Measurements from ENCODE around the gene AHR. TPM values are rescaled to one million over a fixed set of nuclear protein-coding genes. Genes with fewer than 3 reads are reported as not detected.

The AHR gene
- total RNA-seq, 1 experiment from 2014 or later, result 72.7 TPM

- H2AFZ ChIP-seq (ENCODE audit: low read length), result no peak overlapping the region
- ATAC-seq (no peak), DNase-seq (no peak)
- no peak overlapping the region for H3K4me3 ChIP-seq (ENCODE audit: low read length)
- no peak for TF ChIP-seq EZH2phosphoT487 (IDR thresholded peaks at IDR 0.05; ENCODE audit: borderline replicate concordance, low read length)
- TF ChIP-seq EZH2 (IDR thresholded peaks at IDR 0.05; ENCODE audit: low read length, unreplicated experiment), result no peak
- peaks cover 94% of the 10 kb centered on the region for H3K79me2 ChIP-seq (ENCODE audit: low read length)
- no peak overlapping the region for H3K4me2 ChIP-seq (ENCODE audit: low read length)
- H3K9ac ChIP-seq (ENCODE audit: low read length), result no peak overlapping the region
- intact Hi-C loops (cut with micrococcal nuclease), result loop anchor here (5.0 to 10.0 kb wide), 2 partner anchors 140 to 502 kb away; partner anchors contain the start of gene AGR2
- H3K9me3 ChIP-seq (ENCODE audit: low read length), result no peaks in the 10 kb centered on the region
- H3K36me3 ChIP-seq (ENCODE audit: low read depth, low read length), result peaks cover 13% of the 10 kb centered on the region
- POLR2A ChIA-PET (ENCODE audit: unreplicated experiment), result interaction anchor here (0.6 kb wide), 1 partner anchor 9 kb away, joined by 6 read pairs; no protein-coding TSS in a partner anchor
- no TSS peak for BruUV-seq (replicated peaks)
- H3K27me3 ChIP-seq (ENCODE audit: low read length), result no peaks in the 10 kb centered on the region
- H3F3A ChIP-seq (ENCODE audit: low read length, unreplicated experiment), result no peaks in the 10 kb centered on the region
- CTCF ChIA-PET, result no interaction called here
- H3K9me2 ChIP-seq (replicated peaks; ENCODE audit: low read length), result no peaks in the 10 kb centered on the region
- peaks cover 88% of the 10 kb centered on the region for H4K20me1 ChIP-seq (ENCODE audit: low read length)
- peaks cover 50% of the 10 kb centered on the region for H3K4me1 ChIP-seq (ENCODE audit: insufficient read depth, low read length)
- no peak overlapping the region for H3K27ac ChIP-seq (ENCODE audit: low read length)
Observed at GRCh38 chr7:17307000-17307399, 8.5 kb downstream of the AHR start.

- DNase-seq (no peak), ATAC-seq (no peak)
- CTCF ChIA-PET, result no interaction called here
- intact Hi-C loops (cut with micrococcal nuclease), result loop anchor here (5.0 to 10.0 kb wide), 2 partner anchors 140 to 503 kb away; partner anchors contain the start of gene AGR2
- Histone ChIP-seq H3K27me3 (ENCODE audit: low read length) (no peaks in the 10 kb centered on the region), H3K36me3 (ENCODE audit: low read depth, low read length) (peaks cover 16% of the 10 kb centered on the region), H3K4me1 (ENCODE audit: insufficient read depth, low read length) (peaks cover 47% of the 10 kb centered on the region), H3K9me3 (ENCODE audit: low read length) (no peaks in the 10 kb centered on the region), H4K20me1 (ENCODE audit: low read length) (peaks cover 85% of the 10 kb centered on the region), H3K4me3 (ENCODE audit: low read length) (no peak overlapping the region), H3K79me2 (ENCODE audit: low read length) (peaks cover 94% of the 10 kb centered on the region), H3F3A (ENCODE audit: low read length, unreplicated experiment) (no peaks in the 10 kb centered on the region), H3K4me2 (ENCODE audit: low read length) (no peak overlapping the region), H3K9me2 (replicated peaks; ENCODE audit: low read length) (no peaks in the 10 kb centered on the region), H3K9ac (ENCODE audit: low read length) (no peak overlapping the region), H2AFZ (ENCODE audit: low read length) (no peak overlapping the region), H3K27ac (ENCODE audit: low read length) (no peak overlapping the region)
- POLR2A ChIA-PET (ENCODE audit: unreplicated experiment), result interaction anchor here (0.6 kb wide), 1 partner anchor 10 kb away, joined by 6 read pairs; no protein-coding TSS in a partner anchor
- TF ChIP-seq EZH2 (IDR thresholded peaks at IDR 0.05; ENCODE audit: low read length, unreplicated experiment) (no peak), EZH2phosphoT487 (IDR thresholded peaks at IDR 0.05; ENCODE audit: borderline replicate concordance, low read length) (no peak)
- BruUV-seq (replicated peaks), result no TSS peak
Observed at GRCh38 chr7:17307558-17307957, 9.1 kb downstream of the AHR start.

GRCh38 chr7:17307969-17308648, 9.7 kb downstream of the AHR start:
- no peak overlapping the region for H2AFZ ChIP-seq (ENCODE audit: low read length)
- no peak overlapping the region for H3K27ac ChIP-seq (ENCODE audit: low read length)
- POLR2A ChIA-PET (ENCODE audit: unreplicated experiment), result no interaction called here
- H4K20me1 ChIP-seq (ENCODE audit: low read length), result peaks cover 82% of the 10 kb centered on the region
- no peak overlapping the region for H3K4me2 ChIP-seq (ENCODE audit: low read length)
- no TSS peak for BruUV-seq (replicated peaks)
- peaks cover 44% of the 10 kb centered on the region for H3K4me1 ChIP-seq (ENCODE audit: insufficient read depth, low read length)
- no peak for TF ChIP-seq CTCF (conservative IDR thresholded peaks at IDR 0.05; ENCODE audit: low read depth, low read length)
- no peak for TF ChIP-seq EZH2 (IDR thresholded peaks at IDR 0.05; ENCODE audit: low read length, unreplicated experiment)
- no peak for TF ChIP-seq EZH2phosphoT487 (IDR thresholded peaks at IDR 0.05; ENCODE audit: borderline replicate concordance, low read length)
- no peaks in the 10 kb centered on the region for H3K9me3 ChIP-seq (ENCODE audit: low read length)
- no peaks in the 10 kb centered on the region for H3K27me3 ChIP-seq (ENCODE audit: low read length)
- H3K4me3 ChIP-seq (ENCODE audit: low read length), result no peak overlapping the region
- ATAC-seq, result no peak
- intact Hi-C loops (cut with micrococcal nuclease), result loop anchor here (5.0 to 10.0 kb wide), 2 partner anchors 139 to 503 kb away; partner anchors contain the start of gene AGR2
- CTCF ChIA-PET, result interaction anchor here (0.6 kb wide), 1 partner anchor 325 kb away, joined by 6 read pairs; no protein-coding TSS in a partner anchor
- H3K9me2 ChIP-seq (replicated peaks; ENCODE audit: low read length), result no peaks in the 10 kb centered on the region
- no peak overlapping the region for H3K9ac ChIP-seq (ENCODE audit: low read length)
- peaks cover 94% of the 10 kb centered on the region for H3K79me2 ChIP-seq (ENCODE audit: low read length)
- no peak for DNase-seq
- no peaks in the 10 kb centered on the region for H3F3A ChIP-seq (ENCODE audit: low read length, unreplicated experiment)
- peaks cover 21% of the 10 kb centered on the region for H3K36me3 ChIP-seq (ENCODE audit: low read depth, low read length)

All from PC-3 (cell line).